Stimulated activated CD8-positive, alpha-beta memory T cell treated with anti-CD3 and anti-CD28 coated beads, Interleukin-7, amount 100 ng/mL, for 24 hours (primary cell): Measurements from ENCODE around the gene DUS3L.
"Not testable (repeated sequence)": the region's sequence is repeated elsewhere in the genome, so short reads cannot be mapped to it uniquely, and the experiment has no call there.

Source experiments
- DNase-seq: peaks from one replicate; pipeline ENCODE4 v3.0.0-alpha.2; 2020; ENCODE audit warnings: low read depth

The DUS3L gene

GRCh38 chr19:5774921-5775320 lies 16.0 kb downstream of the DUS3L start:
- no peak for DNase-seq

- no peak for DNase-seq
Measured at GRCh38 chr19:5773276-5773675, 17.7 kb downstream of the DUS3L start.

- DNase-seq: no peak
Measured at GRCh38 chr19:5772416-5772815, 18.5 kb downstream of the DUS3L start.

- no peak for DNase-seq
Measured at GRCh38 chr19:5767949-5768348, 23.0 kb downstream of the DUS3L start.

- DNase-seq: no peak
Measured at GRCh38 chr19:5765220-5765619, 25.7 kb downstream of the DUS3L start.

GRCh38 chr19:5762608-5763217 lies 28.2 kb downstream of the DUS3L start:
- DNase-seq: no peak

GRCh38 chr19:5753743-5754142 lies 37.2 kb downstream of the DUS3L start:
- no peak for DNase-seq

GRCh38 chr19:5751709-5752108 lies 39.3 kb downstream of the DUS3L start:
- no peak for DNase-seq

- DNase-seq: no peak
Measured at GRCh38 chr19:5749505-5749904, 41.5 kb downstream of the DUS3L start.

- not testable (repeated sequence) for DNase-seq
Measured at GRCh38 chr19:5748920-5749319, 42.0 kb downstream of the DUS3L start.

- not testable (repeated sequence) for DNase-seq
Measured at GRCh38 chr19:5744999-5745398, 46.0 kb downstream of the DUS3L start.

- DNase-seq: no peak
Measured at GRCh38 chr19:5743630-5744029, 47.3 kb downstream of the DUS3L start.

GRCh38 chr19:5742051-5742450 lies 48.9 kb downstream of the DUS3L start:
- DNase-seq: no peak

GRCh38 chr19:5738423-5738822 lies 52.5 kb downstream of the DUS3L start:
- no peak for DNase-seq
